Subcutaneous adipose tissue (tissue), 4 donors: Measurements from ENCODE around the gene TTI1. TPM values are rescaled to one million over a fixed set of nuclear protein-coding genes. Genes with fewer than 3 reads are reported as not detected.

ENCODE experiments used
- CTCF ChIP-seq: fragments of 450-650 bp; IDR thresholded peaks from one replicate; pipeline ENCODE4 v1.5.1; 2016; ENCODE audit warnings: low read depth, mild to moderate bottlenecking, control low read depth, antibody characterized with exemption, moderate library complexity
- total RNA-seq, 4 donors: library from RNA; depleted of rRNA; stranded (reverse); fragments of >200 nt; gene quantifications; one replicate each; pipeline ENCODE4 v1.1.0, GENCODE V29; 2016

The TTI1 gene
- total RNA-seq, 4 donors from 2014 or later = 9.6 to 14.8 (median 12.6) TPM

DNA sequence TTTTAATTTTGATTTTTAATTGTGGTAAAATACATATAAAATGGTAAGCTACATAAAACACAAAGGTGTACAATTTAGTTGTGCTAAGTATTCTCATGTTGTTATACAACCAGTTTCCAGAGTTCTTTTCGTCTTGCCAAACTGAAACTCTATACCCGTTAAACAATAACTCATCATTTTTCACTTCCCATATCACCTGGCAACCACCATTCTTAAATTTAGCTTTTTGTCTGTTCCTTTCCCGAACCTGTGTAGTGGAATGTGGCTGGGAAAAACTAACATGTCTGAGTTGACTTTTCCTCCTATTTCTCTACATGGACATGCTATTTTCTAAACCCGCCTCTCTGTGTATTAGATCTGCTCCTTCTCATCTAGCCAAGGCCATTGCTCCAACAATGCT lies 27.9 kb upstream of the TTI1 start:
- no peak for TF ChIP-seq CTCF

- no peak for TF ChIP-seq CTCF
Observed at GRCh38 chr20:38060536-38060935, 27.3 kb upstream of the TTI1 start.

- TF ChIP-seq CTCF = no peak
Observed at GRCh38 chr20:38059832-38060231, 26.6 kb upstream of the TTI1 start.

GRCh38 chr20:38057351-38057972 lies 24.2 kb upstream of the TTI1 start:
- no peak for TF ChIP-seq CTCF

- no peak for TF ChIP-seq CTCF
Observed at GRCh38 chr20:38055848-38056247, 22.6 kb upstream of the TTI1 start.

DNA sequence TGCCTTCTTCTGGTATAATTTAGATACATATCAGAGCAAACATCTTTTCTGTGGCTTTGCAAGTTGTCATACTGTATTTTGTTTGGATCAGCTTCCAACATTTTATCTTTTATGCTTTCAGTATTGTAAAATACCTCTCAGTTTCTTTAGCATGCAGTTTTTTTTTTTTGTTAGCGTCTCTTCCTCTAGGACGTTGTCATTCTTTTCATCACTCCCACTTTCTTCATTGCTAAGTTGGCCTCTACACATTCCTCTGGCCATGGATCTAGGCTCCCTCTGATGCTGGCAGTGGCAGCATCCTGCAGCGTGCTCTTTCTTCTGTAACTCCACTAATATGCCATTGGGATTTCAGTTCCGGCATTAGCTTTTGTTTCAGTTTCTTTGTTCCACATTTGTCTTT lies 22.0 kb upstream of the TTI1 start:
- no peak for TF ChIP-seq CTCF

DNA sequence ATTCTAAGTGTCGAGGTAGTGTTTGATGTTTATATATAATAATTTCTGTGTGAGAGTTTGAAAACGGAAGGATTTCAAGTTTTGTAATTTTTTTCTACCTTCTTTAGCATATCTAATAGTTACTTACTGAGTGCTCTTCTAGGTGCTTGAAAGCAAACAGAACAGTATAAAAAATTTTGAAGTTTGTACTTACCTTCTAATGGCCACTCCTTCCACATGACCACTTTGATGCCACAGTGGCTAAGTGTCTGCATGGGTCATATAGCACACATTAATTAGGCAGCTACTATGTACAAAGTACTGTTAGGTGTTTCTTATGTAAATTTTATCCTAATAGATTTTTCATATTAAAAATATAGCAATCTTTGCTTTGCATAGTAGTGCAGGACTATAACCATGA lies 21.4 kb upstream of the TTI1 start:
- TF ChIP-seq CTCF = no peak
